ENCODE data around the gene GNB1. TPM values are rescaled to one million over a fixed set of nuclear protein-coding genes. Genes with fewer than 3 reads are reported as not detected.

The GNB1 gene
- total RNA-seq, 1 experiment from 2014 or later: 184 TPM

GRCh38 chr1:1776672-1777582 lies 114.0 kb downstream of the GNB1 start:
- Histone ChIP-seq H3K36me3 (peaks cover 13% of the 10 kb centered on the region), H3K4me1 (peaks cover 9% of the 10 kb centered on the region), H3K9me3 (replicated peaks) (no peaks in the 10 kb centered on the region), H3K27ac (no peak overlapping the region), H3K4me3 (peak overlapping the region; percentile 97), H3K27me3 (no peaks in the 10 kb centered on the region)
- DNase-seq: no peak

GRCh38 chr1:1775327-1776226 lies 115.3 kb downstream of the GNB1 start:
- H3K4me1 ChIP-seq: peaks cover 9% of the 10 kb centered on the region
- H3K36me3 ChIP-seq: peaks cover 25% of the 10 kb centered on the region
- peaks cover 6% of the 10 kb centered on the region for H3K9me3 ChIP-seq (replicated peaks)
- no peak overlapping the region for H3K4me3 ChIP-seq
- no peak for DNase-seq
- H3K27me3 ChIP-seq: no peaks in the 10 kb centered on the region
- no peak overlapping the region for H3K27ac ChIP-seq

- no peak for DNase-seq
- Histone ChIP-seq H3K9me3 (replicated peaks) (peaks cover 9% of the 10 kb centered on the region), H3K4me1 (peaks cover 7% of the 10 kb centered on the region), H3K27me3 (no peaks in the 10 kb centered on the region), H3K36me3 (peaks cover 36% of the 10 kb centered on the region), H3K27ac (no peak overlapping the region), H3K4me3 (no peak overlapping the region)
These were observed 117.0 kb downstream of the GNB1 start for GRCh38 chr1:1773874-1774273.

- peaks cover 15% of the 10 kb centered on the region for H3K9me3 ChIP-seq (replicated peaks)
- H3K27ac ChIP-seq: no peak overlapping the region
- no peaks in the 10 kb centered on the region for H3K4me1 ChIP-seq
- H3K36me3 ChIP-seq: peaks cover 62% of the 10 kb centered on the region
- H3K4me3 ChIP-seq: no peak overlapping the region
- H3K27me3 ChIP-seq: no peaks in the 10 kb centered on the region
- no peak for DNase-seq
These were observed 119.8 kb downstream of the GNB1 start for GRCh38 chr1:1771096-1771495.

GRCh38 chr1:1770102-1770501 lies 120.8 kb downstream of the GNB1 start:
- Histone ChIP-seq H3K4me3 (no peak overlapping the region), H3K9me3 (replicated peaks) (peaks cover 15% of the 10 kb centered on the region), H3K27ac (no peak overlapping the region), H3K27me3 (no peaks in the 10 kb centered on the region), H3K36me3 (peaks cover 72% of the 10 kb centered on the region), H3K4me1 (no peaks in the 10 kb centered on the region)
- no peak for DNase-seq

- DNase-seq: no peak
These were observed 122.5 kb downstream of the GNB1 start for GRCh38 chr1:1768249-1768992.

GRCh38 chr1:1764876-1765470 lies 125.9 kb downstream of the GNB1 start:
- Histone ChIP-seq H3K9me3 (replicated peaks) (peaks cover 5% of the 10 kb centered on the region; the same call in 1 of the 2 replicates), H3K4me1 (no peaks in the 10 kb centered on the region), H3K4me3 (no peak overlapping the region), H3K27me3 (no peaks in the 10 kb centered on the region), H3K27ac (no peak overlapping the region), H3K36me3 (peaks cover 90% of the 10 kb centered on the region)
- DNase-seq: no peak

More at GRCh38 chr1:1768249-1768992, 122.5 kb downstream of the GNB1 start:
- Histone ChIP-seq H3K27ac (no peak overlapping the region), H3K4me3 (no peak overlapping the region), H3K9me3 (replicated peaks) (peaks cover 15% of the 10 kb centered on the region), H3K4me1 (no peaks in the 10 kb centered on the region), H3K27me3 (no peaks in the 10 kb centered on the region), H3K36me3 (peaks cover 84% of the 10 kb centered on the region)

- no peak for DNase-seq
- no peaks in the 10 kb centered on the region for H3K27me3 ChIP-seq
- peaks cover 5% of the 10 kb centered on the region; the same call in 1 of the 2 replicates for H3K9me3 ChIP-seq (replicated peaks)
- no peaks in the 10 kb centered on the region for H3K4me1 ChIP-seq
- peaks cover 86% of the 10 kb centered on the region for H3K36me3 ChIP-seq
- H3K27ac ChIP-seq: no peak overlapping the region
- no peak overlapping the region for H3K4me3 ChIP-seq
These were observed 126.9 kb downstream of the GNB1 start for GRCh38 chr1:1763657-1764621.

- DNase-seq: no peak
- no peak overlapping the region for H3K4me3 ChIP-seq
- no peaks in the 10 kb centered on the region for H3K27me3 ChIP-seq
- H3K27ac ChIP-seq: no peak overlapping the region
- H3K4me1 ChIP-seq: no peaks in the 10 kb centered on the region
- peaks cover 74% of the 10 kb centered on the region for H3K36me3 ChIP-seq
- no peaks in the 10 kb centered on the region for H3K9me3 ChIP-seq (replicated peaks)
These were observed 129.1 kb downstream of the GNB1 start for GRCh38 chr1:1761504-1762376.

- Histone ChIP-seq H3K4me3 (no peak overlapping the region), H3K27me3 (no peaks in the 10 kb centered on the region), H3K36me3 (peaks cover 74% of the 10 kb centered on the region)
These were observed 130.2 kb downstream of the GNB1 start for GRCh38 chr1:1760715-1761114.

GRCh38 chr1:1760345-1760650 lies 130.6 kb downstream of the GNB1 start:
- peaks cover 70% of the 10 kb centered on the region for H3K36me3 ChIP-seq
- H3K9me3 ChIP-seq (replicated peaks): no peaks in the 10 kb centered on the region
- H3K4me1 ChIP-seq: no peaks in the 10 kb centered on the region
- DNase-seq: no peak
- H3K4me3 ChIP-seq: no peak overlapping the region
- H3K27ac ChIP-seq: no peak overlapping the region
- H3K27me3 ChIP-seq: no peaks in the 10 kb centered on the region

More at GRCh38 chr1:1760715-1761114, 130.2 kb downstream of the GNB1 start:
- H3K4me1 ChIP-seq: no peaks in the 10 kb centered on the region
- DNase-seq: no peak
- no peak overlapping the region for H3K27ac ChIP-seq
- no peaks in the 10 kb centered on the region for H3K9me3 ChIP-seq (replicated peaks)

GRCh38 chr1:1759456-1760344 lies 131.2 kb downstream of the GNB1 start:
- no peak overlapping the region for H3K27ac ChIP-seq
- H3K4me3 ChIP-seq: no peak overlapping the region
- DNase-seq: no peak
- H3K4me1 ChIP-seq: no peaks in the 10 kb centered on the region
- no peaks in the 10 kb centered on the region for H3K9me3 ChIP-seq (replicated peaks)
- H3K36me3 ChIP-seq: peaks cover 70% of the 10 kb centered on the region
- no peaks in the 10 kb centered on the region for H3K27me3 ChIP-seq
